ENCODE data around the gene FCMR. TPM values are rescaled to one million over a fixed set of nuclear protein-coding genes. Genes with fewer than 3 reads are reported as not detected.

The FCMR gene
- total and polyA plus RNA-seq, 9 of the 15 experiments (the other 6 are each of a cell fraction or from before 2014, with no cell fraction given): 0.11 to 0.82 (median 0.20) TPM; not detected in 5

GRCh38 chr1:206944703-206945102 is 23.0 kb upstream of the FCMR start:
- no peaks in the 10 kb centered on the region for H3K36me3 ChIP-seq (ENCODE audit: control insufficient read depth, insufficient read depth, low read length)
- H2AFZ ChIP-seq (ENCODE audit: low read depth, low read length): peak overlapping the region; percentile 76
- H3K9me1 ChIP-seq (ENCODE audit: control insufficient read depth, insufficient read depth, low read length): no peaks in the 10 kb centered on the region
- no TSS peak for BruUV-seq (replicated peaks)
- H3K4me3 ChIP-seq: no peak overlapping the region
- H3K9me3 ChIP-seq (replicated peaks; ENCODE audit: control insufficient read depth, insufficient read depth, low read depth, low read length): no peaks in the 10 kb centered on the region
- WGBS (ENCODE audit: insufficient coverage, low coverage, missing lambda C conversion rate): 1% methylated on average over 5 of the region's 5 CpGs
- peaks cover 3 to 4% of the 10 kb centered on the region in 2 experiments; a peak in 2 of 5 replicates for H3K27me3 ChIP-seq (ENCODE audit: control insufficient read depth in 2 of 2, insufficient read depth in 2 of 2, low read length in 2 of 2)
- FAIRE-seq: peak; percentile 64
- H3K4me2 ChIP-seq (ENCODE audit: insufficient read depth, low read length): peak overlapping the region; percentile 48; the same call in 1 of the 2 replicates
- DNase-seq (ENCODE audit: extremely low read depth in 1 of 4, low spot score in 3 of 4): peak in 1 of 4 experiments; percentile 38
- H3K4me1 ChIP-seq (replicated peaks in 1 of 2; ENCODE audit: control insufficient read depth in 2 of 2, insufficient read depth in 2 of 2, low read length in 2 of 2): peaks cover 25 to 34% of the 10 kb centered on the region in 2 experiments
- in situ Hi-C loops (cut with MboI): no loop called here
- intact Hi-C loops (cut with micrococcal nuclease): no loop called here
- no peak overlapping the region for H3K27ac ChIP-seq (ENCODE audit: extremely low read depth, low read depth, low read length)
- no peak overlapping the region; a peak in 1 of 4 replicates for H3K9ac ChIP-seq (ENCODE audit: insufficient read depth in 1 of 2, low read depth in 2 of 2, low read length in 2 of 2)
- H4K20me1 ChIP-seq (replicated peaks; ENCODE audit: control insufficient read depth, insufficient read depth, low read length): no peaks in the 10 kb centered on the region
- ChIA-PET POLR2A (interaction anchor here (1.0 to 2.2 kb wide), 2 partner anchors 8 to 18 kb away, joined by 6 to 12 read pairs; no protein-coding TSS in a partner anchor), CTCF (ENCODE audit: low intra/inter-chr PET ratio) (no interaction called here)
- H3K79me2 ChIP-seq (ENCODE audit: control insufficient read depth, insufficient read depth, low read length): no peaks in the 10 kb centered on the region
- ATAC-seq: peak; percentile 44; the same call in 2 of the 3 replicates
- TF ChIP-seq CREB3 (tag; conservative IDR thresholded peaks at IDR 0.05; ENCODE audit: low read depth) (0 out of 2 replicates have a peak, but pooled peaks have one; percentile 24), SRSF9 (IDR thresholded peaks at IDR 0.05; ENCODE audit: borderline replicate concordance, low read depth, low read length) (no peak), ATF1 (CRISPR knock-in tag; IDR thresholded peaks at IDR 0.05) (no peak), ATF1 (tag; IDR thresholded peaks at IDR 0.05) (peak; percentile 46; the same call in 1 of the 2 replicates), ARID1B (IDR thresholded peaks at IDR 0.05) (peak; percentile 32; the same call in 1 of the 2 replicates), TARDBP (IDR thresholded peaks at IDR 0.05) (no peak), CBFA2T2 (conservative IDR thresholded peaks at IDR 0.05) (peak; percentile 30), CREB1 (IDR thresholded peaks at IDR 0.05) (0 out of 2 replicates have a peak, but pooled peaks have one; percentile 35), CREB1 (CRISPR knock-in tag; IDR thresholded peaks at IDR 0.05) (no peak), ZNF408 (CRISPR knock-in tag; IDR thresholded peaks at IDR 0.05; ENCODE audit: low read depth) (no peak), TEAD4 (IDR thresholded peaks at IDR 0.05; ENCODE audit: low read length) (peak; percentile 37; the same call in 1 of the 2 replicates), TEAD4 (CRISPR knock-in tag; IDR thresholded peaks at IDR 0.05; ENCODE audit: borderline replicate concordance) (no peak), CTCF (IDR thresholded peaks at IDR 0.05 in 2 of 3, conservative IDR thresholded peaks at IDR 0.05 in 1 of 3; ENCODE audit: insufficient read depth in 2 of 3, low read depth in 1 of 3, low read length in 3 of 3) (no peak), ELF1 (tag; IDR thresholded peaks at IDR 0.05) (no peak), C11orf30 (IDR thresholded peaks at IDR 0.05; ENCODE audit: low read depth) (no peak), TCF3 (CRISPR knock-in tag; IDR thresholded peaks at IDR 0.05) (peak; percentile 32), CBFA2T3 (IDR thresholded peaks at IDR 0.05) (peak; percentile 55; the same call in 1 of the 2 replicates), HDAC2 (IDR thresholded peaks at IDR 0.05) (no peak), SMAD3 (CRISPR knock-in tag; conservative IDR thresholded peaks at IDR 0.05) (0 out of 2 replicates have a peak, but pooled peaks have one; percentile 19), TAL1 (IDR thresholded peaks at IDR 0.05) (0 out of 2 replicates have a peak, but pooled peaks have one; percentile 10), CAMTA2 (CRISPR knock-in tag; conservative IDR thresholded peaks at IDR 0.05) (no peak), KAT8 (IDR thresholded peaks at IDR 0.05; ENCODE audit: low read depth) (0 out of 2 replicates have a peak, but pooled peaks have one; percentile 30)

Measured in K562 (cell line).